Measurements from ENCODE around the gene AMD1.
"Not testable (repeated sequence)": the region's sequence is repeated elsewhere in the genome, so short reads cannot be mapped to it uniquely, and the experiment has no call there.

AMD1 gene

DNA sequence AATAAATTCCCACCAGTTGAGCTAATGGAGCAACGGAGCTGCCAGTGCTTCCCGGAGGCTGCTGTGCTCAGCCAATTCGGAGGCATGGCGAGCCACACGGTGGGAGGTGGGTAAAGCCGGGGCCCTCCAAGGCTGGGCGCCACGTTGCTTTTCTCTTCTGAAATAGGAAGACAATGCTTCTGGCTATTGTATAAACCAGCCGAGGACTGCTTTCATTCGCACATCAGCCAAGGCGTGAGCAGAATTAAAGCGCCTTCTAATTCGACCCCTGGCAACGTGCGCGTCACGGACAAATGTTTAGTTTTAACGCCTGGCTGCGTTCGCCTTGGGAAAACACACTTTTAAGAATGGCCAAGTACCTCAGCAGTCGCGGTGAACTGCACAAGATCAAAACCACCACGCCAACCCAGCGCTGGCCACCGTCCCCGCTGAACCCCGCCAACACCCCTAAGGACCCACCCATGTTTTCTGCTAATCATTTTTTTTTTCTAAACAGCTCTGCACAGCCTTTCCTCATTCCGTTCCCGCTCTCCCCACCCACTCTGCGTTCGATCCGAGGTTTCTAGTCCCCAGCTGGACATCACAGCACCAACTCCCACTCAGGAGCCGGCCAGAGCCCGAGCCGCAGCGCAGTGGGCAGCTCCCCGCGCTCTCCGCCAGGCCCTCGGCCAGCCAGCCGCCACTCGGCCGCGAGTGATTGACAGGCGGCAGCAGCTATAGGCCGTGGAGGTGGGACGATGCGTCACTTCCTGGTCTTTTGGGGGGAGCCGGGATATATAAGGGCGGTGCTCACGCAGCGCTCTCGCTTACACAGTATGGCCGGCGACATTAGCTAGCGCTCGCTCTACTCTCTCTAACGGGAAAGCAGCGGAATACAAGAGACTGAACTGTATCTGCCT lies at the start of gene AMD1:
Gene AMD1 (plus strand): TSS at position 805 of the 899 bp plus-strand sequence. CDS start 321 bp downstream, outside the sequence.
- DNase-seq (ENCODE audit: low read depth in 3 of 3, low spot score in 1 of 3): peak; percentile 83 to 92 (median 91)

DNA sequence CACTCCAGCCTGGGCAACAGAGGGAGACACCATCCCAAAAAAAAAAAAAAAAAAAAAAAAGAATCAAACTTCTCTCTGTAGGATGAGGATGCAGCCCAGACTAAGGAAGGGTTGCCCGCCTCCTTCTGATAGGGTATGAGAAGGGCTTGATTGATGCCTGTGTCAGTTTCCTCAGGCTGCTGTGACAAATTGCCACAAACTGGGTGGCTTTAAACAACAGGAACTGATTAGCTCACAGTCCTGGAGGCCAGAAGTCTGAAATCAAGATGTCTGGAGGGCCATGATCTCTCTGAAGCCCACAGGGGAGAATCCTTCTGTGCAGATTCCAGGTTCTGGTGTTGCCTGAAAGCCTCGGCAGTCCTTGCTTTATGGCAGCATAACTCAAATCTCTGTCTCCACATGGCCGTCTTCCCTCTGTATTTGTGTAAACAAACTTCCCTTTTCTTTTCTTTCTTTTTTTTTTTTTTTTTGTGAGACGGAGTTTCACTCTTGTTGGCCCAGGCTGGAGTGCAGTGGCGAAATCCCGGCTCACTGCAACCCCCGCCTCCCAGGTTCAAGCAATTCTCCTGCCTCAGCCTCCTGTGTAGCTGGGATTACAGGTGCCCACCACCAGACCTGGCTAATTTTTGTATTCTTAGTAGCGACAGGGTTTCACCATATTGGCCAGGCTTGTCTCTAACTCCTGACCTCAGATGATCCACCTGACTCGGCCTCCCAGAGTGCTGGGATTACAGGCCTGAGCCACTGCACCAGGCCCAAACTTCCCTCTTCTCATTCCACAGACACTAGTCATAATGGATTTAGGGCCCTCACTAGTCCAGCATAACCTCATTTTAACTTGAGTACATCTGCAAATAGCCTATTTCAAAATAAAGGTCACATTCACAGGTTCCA lies 48.1 kb upstream of the AMD1 start:
- no peak for DNase-seq (ENCODE audit: low read depth in 3 of 3, low spot score in 1 of 3)

DNA sequence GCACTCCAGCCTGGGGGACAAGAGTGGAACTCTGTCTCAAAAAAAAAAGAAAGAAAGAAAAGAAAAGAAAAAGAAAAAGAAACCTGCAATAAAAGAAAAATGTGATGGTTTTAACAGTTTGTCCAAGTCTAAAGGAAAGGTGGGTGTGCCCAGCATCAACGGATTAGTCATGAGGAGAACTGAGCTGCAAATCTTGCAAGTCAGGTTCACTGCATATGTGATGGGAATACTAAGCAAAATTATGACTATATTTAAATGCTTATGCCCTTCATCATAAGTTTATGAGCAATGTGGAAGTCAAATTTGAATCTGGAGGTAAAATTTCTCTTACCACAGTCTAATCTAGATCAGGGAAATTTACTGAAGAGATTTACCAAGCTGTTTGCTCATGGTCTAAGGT lies 46.2 kb upstream of the AMD1 start:
- no peak for DNase-seq (ENCODE audit: low read depth in 3 of 3, low spot score in 1 of 3)

GRCh38 chr6:110831405-110831804 lies 43.2 kb upstream of the AMD1 start:
- DNase-seq (ENCODE audit: low read depth in 3 of 3, low spot score in 1 of 3): no peak

DNA sequence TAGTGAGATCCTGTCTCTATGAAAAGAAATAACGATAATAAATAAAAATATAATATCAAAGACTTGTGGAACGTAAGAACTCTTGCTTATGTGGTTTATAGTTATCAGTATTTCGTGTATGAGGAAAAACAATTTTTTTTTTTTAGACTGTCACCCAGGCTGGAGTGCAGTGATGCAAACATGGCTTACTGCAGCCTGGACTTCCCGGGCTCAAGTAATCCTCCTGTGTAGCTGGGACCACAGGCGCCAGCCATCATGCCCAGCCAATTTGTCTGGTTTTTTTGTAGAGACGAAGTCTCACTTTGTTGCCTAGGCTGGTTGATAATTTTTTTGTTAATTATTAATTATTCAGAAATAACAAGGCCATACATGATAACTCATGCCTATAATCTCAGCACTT lies 40.8 kb upstream of the AMD1 start:
- no peak for DNase-seq (ENCODE audit: low read depth in 3 of 3, low spot score in 1 of 3)

DNA sequence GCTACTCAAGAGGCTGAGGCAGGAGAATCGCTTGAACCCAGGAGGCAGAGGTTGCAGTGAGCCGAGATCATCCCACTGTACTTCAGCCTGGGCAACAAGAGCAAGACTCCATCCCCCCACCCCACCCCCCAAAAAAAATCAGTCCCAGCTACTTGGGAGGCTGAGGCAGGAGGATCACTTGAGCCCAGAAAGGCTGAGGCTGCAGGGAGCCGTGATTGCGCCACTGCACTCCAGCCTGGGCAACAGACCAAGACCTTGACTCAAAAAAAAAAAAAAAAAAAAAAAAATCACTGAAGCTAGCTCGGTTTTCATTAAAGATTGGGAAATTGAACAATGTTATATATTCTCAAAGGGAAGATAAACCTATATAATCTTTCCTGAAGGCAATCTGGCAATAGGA lies 38.8 kb upstream of the AMD1 start:
- DNase-seq (ENCODE audit: low read depth in 3 of 3, low spot score in 1 of 3): not testable (repeated sequence)

- DNase-seq (ENCODE audit: low read depth in 3 of 3, low spot score in 1 of 3): no peak
These were observed 33.3 kb upstream of the AMD1 start for GRCh38 chr6:110841266-110841665.

DNA sequence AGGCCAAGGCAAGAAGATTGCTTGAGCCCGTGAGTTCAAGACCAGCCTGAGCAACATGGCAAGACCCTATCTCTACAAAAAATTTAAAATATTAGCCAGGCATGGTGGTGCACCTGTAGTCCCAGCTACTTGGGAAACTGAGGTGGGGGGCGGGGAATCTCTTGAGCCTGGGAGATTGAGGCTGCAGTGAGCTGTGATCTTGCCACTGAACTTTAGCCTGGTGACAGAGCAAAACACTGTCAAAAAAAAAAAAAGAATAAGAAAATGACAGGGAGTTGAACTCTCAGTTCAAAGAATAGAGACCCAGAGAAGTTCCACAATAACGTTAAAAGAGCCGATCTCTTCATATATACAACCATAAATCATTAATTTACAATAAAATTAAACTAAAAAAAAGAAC lies 24.8 kb upstream of the AMD1 start:
- DNase-seq (ENCODE audit: low read depth in 3 of 3, low spot score in 1 of 3): no peak

DNA sequence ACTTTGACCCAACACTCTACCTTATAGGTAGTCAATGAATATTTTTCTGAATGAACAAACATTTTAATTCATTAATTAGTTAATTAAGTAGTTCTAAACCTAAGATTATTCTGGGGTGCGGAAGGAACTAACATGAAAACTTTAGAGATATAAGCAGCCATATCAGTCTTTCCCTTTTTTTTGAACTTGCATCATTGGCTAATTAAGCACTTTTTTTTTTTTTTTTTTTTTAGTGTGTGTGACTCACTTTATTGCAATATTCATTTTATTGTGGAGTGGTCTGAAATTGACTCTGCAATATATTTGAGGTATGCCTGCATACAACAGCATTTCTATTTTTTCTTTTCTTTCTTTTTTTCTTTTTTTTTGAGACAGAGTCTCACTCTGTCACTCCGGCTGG lies 21.8 kb upstream of the AMD1 start:
- no peak for DNase-seq (ENCODE audit: low read depth in 3 of 3, low spot score in 1 of 3)

DNA sequence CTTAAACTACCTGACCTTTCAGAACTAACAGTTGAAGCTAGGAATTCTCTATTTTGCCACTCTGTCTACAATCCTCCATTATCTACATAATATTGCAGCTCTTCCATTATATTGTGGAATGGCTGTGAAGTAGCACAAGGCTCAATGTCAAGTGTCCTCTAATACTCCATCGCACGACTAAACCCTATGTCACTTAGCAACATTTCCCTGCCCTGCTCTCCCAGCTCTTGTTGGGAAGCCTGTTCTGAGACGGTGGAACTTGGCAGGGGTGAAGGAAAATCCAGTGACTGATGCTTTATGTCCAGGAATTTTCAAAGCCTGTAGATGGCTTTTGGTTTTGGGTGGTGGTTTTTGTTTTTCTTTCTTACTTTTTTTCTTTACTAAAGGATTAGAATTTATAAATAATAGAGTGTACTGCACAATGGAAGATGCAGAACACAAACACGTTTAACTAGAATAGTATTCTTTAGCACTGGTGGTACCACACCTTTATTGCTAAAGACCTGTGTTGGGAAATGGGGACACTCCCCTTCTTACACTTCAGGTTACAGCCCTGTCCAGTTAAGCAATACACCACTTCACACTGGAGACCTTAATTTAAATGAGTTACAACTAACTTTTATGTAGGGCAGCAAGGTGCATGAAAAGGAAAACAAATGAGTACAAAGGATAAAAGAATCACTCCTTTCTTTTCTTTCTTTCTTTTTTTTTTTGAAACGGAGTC lies 20.7 kb upstream of the AMD1 start:
- no peak for DNase-seq (ENCODE audit: low read depth in 3 of 3, low spot score in 1 of 3)

- no peak for DNase-seq (ENCODE audit: low read depth in 3 of 3, low spot score in 1 of 3)
These were observed 18.3 kb upstream of the AMD1 start for GRCh38 chr6:110856296-110856695.

- DNase-seq (ENCODE audit: low read depth in 3 of 3, low spot score in 1 of 3): no peak
These were observed 16.6 kb upstream of the AMD1 start for GRCh38 chr6:110858016-110858415.

GRCh38 chr6:110858562-110859214 lies 15.9 kb upstream of the AMD1 start:
- no peak for DNase-seq (ENCODE audit: low read depth in 3 of 3, low spot score in 1 of 3)

DNA sequence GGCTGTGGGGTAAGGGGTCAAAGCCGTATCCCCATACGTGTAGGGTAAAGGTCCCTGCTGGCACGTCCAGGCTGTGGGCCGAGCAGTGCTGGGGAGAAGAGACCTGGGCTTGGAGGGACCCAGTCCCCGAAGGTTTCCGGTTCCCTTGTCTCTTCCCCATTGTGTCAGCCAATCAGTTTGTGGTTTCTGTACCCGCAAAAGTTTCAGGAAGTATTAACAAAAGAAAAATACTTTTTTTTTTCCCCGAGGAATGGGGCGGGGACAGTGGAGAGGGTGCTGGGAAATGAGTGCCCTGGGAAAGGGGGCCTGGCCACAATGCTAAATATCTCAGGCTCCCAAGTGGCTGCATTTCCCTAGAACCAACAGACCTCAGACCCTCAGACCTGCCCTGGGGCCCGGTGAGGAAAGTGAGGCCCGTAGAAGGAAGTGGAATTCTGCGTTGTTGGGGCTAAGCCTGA lies 15.2 kb upstream of the AMD1 start:
- no peak for DNase-seq (ENCODE audit: low read depth in 3 of 3, low spot score in 1 of 3)

GRCh38 chr6:110864824-110865223 lies 9.8 kb upstream of the AMD1 start:
- no peak for DNase-seq (ENCODE audit: low read depth in 3 of 3, low spot score in 1 of 3)

DNA sequence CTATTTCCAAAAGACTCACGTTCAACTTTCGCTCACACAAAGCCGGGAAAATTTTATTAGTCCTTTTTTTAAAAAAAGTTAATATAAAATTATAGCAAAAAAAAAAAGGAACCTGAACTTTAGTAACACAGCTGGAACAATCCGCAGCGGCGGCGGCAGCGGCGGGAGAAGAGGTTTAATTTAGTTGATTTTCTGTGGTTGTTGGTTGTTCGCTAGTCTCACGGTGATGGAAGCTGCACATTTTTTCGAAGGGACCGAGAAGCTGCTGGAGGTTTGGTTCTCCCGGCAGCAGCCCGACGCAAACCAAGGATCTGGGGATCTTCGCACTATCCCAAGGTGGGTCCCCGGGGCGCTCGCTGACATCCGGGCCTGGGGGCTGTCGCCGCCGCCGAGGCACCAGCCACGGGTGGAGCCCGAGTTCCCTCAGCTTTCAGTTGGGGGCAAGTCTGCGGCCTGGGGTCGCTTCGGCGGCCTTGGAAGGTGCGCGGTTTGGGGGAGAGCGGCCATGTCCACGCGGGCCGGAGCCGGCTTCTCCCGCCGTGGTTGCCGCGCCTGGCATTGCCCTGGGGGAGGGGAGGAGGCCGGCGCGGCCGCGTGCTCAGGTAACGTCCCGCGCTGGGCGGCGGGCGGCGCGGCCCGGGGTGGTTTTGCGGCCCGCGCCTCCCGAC lies 429 bp downstream of the AMD1 start:
- DNase-seq (ENCODE audit: low read depth in 3 of 3, low spot score in 1 of 3): peak in 2 of 3 donors; percentile 22 to 32

GRCh38 chr6:110875548-110876169 lies 1.1 kb downstream of the AMD1 start:
- peak in 2 of 3 donors; percentile 22 to 59 for DNase-seq (ENCODE audit: low read depth in 3 of 3, low spot score in 1 of 3)

DNA sequence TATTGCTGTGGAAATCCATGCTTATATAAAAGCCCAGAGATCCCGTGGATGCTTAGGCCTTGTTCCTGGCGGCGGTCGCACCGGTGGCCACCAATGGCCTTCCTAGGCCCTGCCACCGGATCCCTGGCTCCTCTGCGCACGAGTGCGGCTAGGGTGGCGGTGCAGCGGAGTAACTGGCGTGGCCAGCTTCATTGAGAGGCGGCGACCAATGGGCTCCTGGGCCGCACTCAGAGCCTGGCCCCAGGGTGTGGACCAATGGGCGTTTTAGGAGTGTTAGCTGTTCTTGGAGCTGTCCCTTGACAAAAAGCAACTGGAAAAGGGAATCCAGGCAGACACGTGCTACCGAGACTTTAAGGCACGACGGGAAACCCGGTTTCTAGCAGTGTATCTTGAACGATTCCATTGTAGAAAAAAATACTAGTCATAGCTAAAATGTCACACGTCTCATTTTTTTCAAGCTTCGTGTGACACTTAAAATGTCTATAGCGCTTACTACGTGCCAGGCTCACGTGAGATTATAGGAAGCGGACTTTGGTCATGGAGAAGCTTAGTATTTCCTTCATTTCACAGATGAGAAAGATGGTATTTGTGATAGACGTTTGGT lies 1.7 kb downstream of the AMD1 start:
- peak in 1 of 3 donors; percentile 43 for DNase-seq (ENCODE audit: low read depth in 3 of 3, low spot score in 1 of 3)
